Muscle layer of duodenum (tissue), 2 donors: ENCODE results near the gene CDH13.

Source experiments
- H3K27ac ChIP-seq: one replicate; pipeline ENCODE4 v1.7.0; 2013; ENCODE audit warnings: mild to moderate bottlenecking, low read length
- H3K27me3 ChIP-seq: one replicate; pipeline ENCODE4 v1.7.0; 2013; ENCODE audit warnings: low read depth, mild to moderate bottlenecking, control low read depth, low read length
- H3K36me3 ChIP-seq, 2 donors: one replicate each; pipeline ENCODE4 v1.7.0; 2013; ENCODE audit warnings: low read length in 2 of 2, control low read depth in 1 of 2, mild to moderate bottlenecking in 1 of 2; ENCODE audit not compliant: insufficient read depth in 2 of 2, control insufficient read depth in 1 of 2
- H3K4me1 ChIP-seq, 2 donors: one replicate each; pipeline ENCODE4 v1.7.0; 2013; ENCODE audit warnings: low read length in 2 of 2, mild to moderate bottlenecking in 2 of 2, control low read depth in 1 of 2, moderate library complexity in 1 of 2; ENCODE audit not compliant: insufficient read depth in 2 of 2, control insufficient read depth in 1 of 2
- H3K4me3 ChIP-seq, 2 donors: one replicate each; pipeline ENCODE4 v1.7.0; 2013; ENCODE audit warnings: low read length in 2 of 2, low read depth in 1 of 2, mild to moderate bottlenecking in 1 of 2
- H3K9me3 ChIP-seq, 2 donors: one replicate each; pipeline ENCODE4 v1.7.0; 2013; ENCODE audit warnings: low read length in 2 of 2, control low read depth in 1 of 2, mild to moderate bottlenecking in 1 of 2; ENCODE audit not compliant: control insufficient read depth in 1 of 2
- donor health status: healthy.

CDH13 gene

DNA sequence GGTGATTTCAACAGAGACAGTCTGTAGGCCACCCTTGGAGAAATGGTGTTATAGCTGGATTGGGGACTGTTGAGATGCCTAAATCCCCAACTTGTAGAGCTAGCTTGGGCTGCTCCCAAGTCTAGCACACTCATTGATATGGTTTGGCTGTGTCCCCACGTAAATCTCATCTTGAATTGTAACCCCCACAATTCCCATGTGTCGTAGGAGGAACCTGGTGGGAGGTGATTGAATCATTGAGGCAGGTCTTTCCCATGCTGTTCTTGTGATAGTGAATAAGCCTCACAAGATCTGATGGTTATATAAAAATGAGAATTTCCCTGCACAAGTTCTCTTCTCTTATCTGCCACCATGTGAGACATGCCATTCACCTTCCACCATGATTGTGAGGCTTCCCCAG lies 536.0 kb downstream of the CDH13 start:
- no peaks in the 10 kb centered on the region for H3K9me3 ChIP-seq
- no peak overlapping the region for H3K4me3 ChIP-seq
- no peaks in the 10 kb centered on the region for H3K36me3 ChIP-seq
- H3K27ac ChIP-seq: no peak overlapping the region
- H3K27me3 ChIP-seq: no peaks in the 10 kb centered on the region
- no peaks in the 10 kb centered on the region for H3K4me1 ChIP-seq

DNA sequence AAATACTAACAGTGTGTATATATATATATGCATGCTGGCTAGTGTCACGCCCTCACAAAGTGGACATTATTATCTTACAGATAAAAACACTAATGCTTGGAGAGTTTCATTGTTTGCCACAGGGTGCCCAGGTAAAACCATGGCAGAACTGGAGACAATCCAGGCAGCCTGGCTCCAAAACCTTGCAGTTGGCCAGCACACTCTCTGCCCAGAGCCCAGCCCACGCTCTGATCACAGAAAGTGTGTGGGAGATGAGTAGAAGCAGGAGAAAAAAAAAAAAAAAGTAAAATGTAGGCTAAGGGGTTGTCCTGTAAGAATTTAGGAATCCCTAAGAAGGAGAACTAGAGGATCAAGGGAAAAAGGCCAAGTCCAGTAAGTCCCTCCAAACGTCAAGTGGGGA lies 538.0 kb downstream of the CDH13 start:
- H3K4me1 ChIP-seq: no peaks in the 10 kb centered on the region
- no peak overlapping the region for H3K4me3 ChIP-seq
- H3K27me3 ChIP-seq: no peaks in the 10 kb centered on the region
- H3K9me3 ChIP-seq: no peaks in the 10 kb centered on the region
- H3K27ac ChIP-seq: no peak overlapping the region
- no peaks in the 10 kb centered on the region for H3K36me3 ChIP-seq

DNA sequence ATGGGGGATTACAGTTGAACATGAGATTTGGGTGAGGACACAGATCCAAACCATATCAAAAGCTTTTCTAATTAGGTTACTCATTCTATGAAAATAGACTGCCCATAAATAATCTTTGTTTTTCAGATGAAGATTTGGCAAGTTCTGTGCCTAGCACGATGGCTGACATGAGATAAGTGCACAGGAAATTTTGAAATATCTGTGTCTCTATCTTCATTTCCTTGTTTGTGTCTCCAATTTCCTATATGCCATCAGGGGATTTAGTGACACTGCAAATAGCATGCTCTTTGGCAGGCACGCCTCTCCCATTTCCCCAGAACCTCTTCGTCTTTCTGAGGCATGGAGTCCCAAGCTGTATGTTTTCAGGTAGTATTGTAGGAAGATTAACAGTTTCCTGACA lies 544.6 kb downstream of the CDH13 start:
- Histone ChIP-seq H3K9me3 (no peaks in the 10 kb centered on the region), H3K27me3 (no peaks in the 10 kb centered on the region), H3K27ac (no peak overlapping the region), H3K4me3 (no peak overlapping the region), H3K4me1 (no peaks in the 10 kb centered on the region), H3K36me3 (no peaks in the 10 kb centered on the region)

DNA sequence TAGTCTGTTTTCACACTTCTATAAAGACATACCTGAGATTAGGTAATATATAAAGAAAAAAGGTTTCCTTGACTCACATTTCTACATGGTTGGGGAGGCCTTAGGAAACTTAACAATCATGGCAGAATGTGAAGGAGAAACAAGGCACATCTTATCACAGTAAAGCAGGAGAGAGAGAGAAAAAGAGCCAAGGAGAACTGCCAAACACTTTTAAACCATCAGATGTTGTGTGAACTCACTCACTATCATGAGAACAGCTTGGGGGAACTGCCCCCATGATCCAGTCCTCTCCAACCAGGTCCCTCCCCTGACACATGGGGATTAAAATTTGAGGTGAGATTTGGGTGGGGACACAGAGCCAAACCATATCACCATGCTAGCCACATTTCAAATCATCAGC lies 547.9 kb downstream of the CDH13 start:
- Histone ChIP-seq H3K36me3 (no peaks in the 10 kb centered on the region), H3K4me1 (no peaks in the 10 kb centered on the region), H3K27me3 (no peaks in the 10 kb centered on the region), H3K4me3 (no peak overlapping the region), H3K9me3 (no peaks in the 10 kb centered on the region), H3K27ac (no peak overlapping the region)

- no peaks in the 10 kb centered on the region for H3K9me3 ChIP-seq
- H3K4me3 ChIP-seq: no peak overlapping the region
Observed at GRCh38 chr16:83176802-83177201, 550.0 kb downstream of the CDH13 start.

DNA sequence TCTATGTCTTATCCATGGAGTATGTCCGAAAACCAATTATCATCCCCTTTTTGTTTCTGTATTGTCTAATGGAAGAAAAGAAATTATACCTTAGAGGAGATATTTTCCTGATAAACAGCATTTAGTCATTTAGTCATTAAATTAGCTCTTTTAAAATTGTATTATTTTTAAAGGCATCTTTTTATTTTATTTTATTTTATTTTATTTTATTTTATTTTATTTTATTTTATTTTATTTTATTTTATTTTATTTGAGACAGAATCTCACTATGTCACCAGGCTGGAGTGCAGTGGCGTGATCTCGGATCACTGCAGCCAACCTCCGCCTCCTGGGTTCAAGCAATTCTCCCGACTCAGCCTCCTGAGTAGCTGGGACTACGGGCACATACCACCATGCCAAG lies 559.1 kb downstream of the CDH13 start:
- Histone ChIP-seq H3K27me3 (no peaks in the 10 kb centered on the region), H3K9me3 (no peaks in the 10 kb centered on the region), H3K4me3 (no peak overlapping the region), H3K36me3 (no peaks in the 10 kb centered on the region), H3K4me1 (no peaks in the 10 kb centered on the region), H3K27ac (no peak overlapping the region)

More at GRCh38 chr16:83176802-83177201, 550.0 kb downstream of the CDH13 start:
- Histone ChIP-seq H3K4me1 (no peaks in the 10 kb centered on the region), H3K36me3 (no peaks in the 10 kb centered on the region), H3K27me3 (no peaks in the 10 kb centered on the region), H3K27ac (no peak overlapping the region)

- H3K4me3 ChIP-seq: no peak overlapping the region
- H3K27ac ChIP-seq: no peak overlapping the region
- no peaks in the 10 kb centered on the region for H3K4me1 ChIP-seq
- no peaks in the 10 kb centered on the region for H3K9me3 ChIP-seq
- no peaks in the 10 kb centered on the region for H3K27me3 ChIP-seq
- H3K36me3 ChIP-seq: no peaks in the 10 kb centered on the region
Observed at GRCh38 chr16:83187405-83187804, 560.6 kb downstream of the CDH13 start.

GRCh38 chr16:83196796-83197195 lies 570.0 kb downstream of the CDH13 start:
- H3K9me3 ChIP-seq: no peaks in the 10 kb centered on the region
- H3K36me3 ChIP-seq: no peaks in the 10 kb centered on the region
- H3K27me3 ChIP-seq: no peaks in the 10 kb centered on the region
- H3K4me3 ChIP-seq: no peak overlapping the region
- no peaks in the 10 kb centered on the region for H3K4me1 ChIP-seq
- H3K27ac ChIP-seq: no peak overlapping the region

GRCh38 chr16:83197450-83197849 lies 570.7 kb downstream of the CDH13 start:
- H3K36me3 ChIP-seq: no peaks in the 10 kb centered on the region
- no peaks in the 10 kb centered on the region for H3K4me1 ChIP-seq
- H3K4me3 ChIP-seq: no peak overlapping the region

GRCh38 chr16:83198977-83199376 lies 572.2 kb downstream of the CDH13 start:
- no peak overlapping the region for H3K27ac ChIP-seq
- no peaks in the 10 kb centered on the region for H3K27me3 ChIP-seq
- no peak overlapping the region for H3K4me3 ChIP-seq
- no peaks in the 10 kb centered on the region for H3K9me3 ChIP-seq
- H3K4me1 ChIP-seq: no peaks in the 10 kb centered on the region
- no peaks in the 10 kb centered on the region for H3K36me3 ChIP-seq

More at GRCh38 chr16:83197450-83197849, 570.7 kb downstream of the CDH13 start:
- H3K9me3 ChIP-seq: no peaks in the 10 kb centered on the region
- no peak overlapping the region for H3K27ac ChIP-seq
- H3K27me3 ChIP-seq: no peaks in the 10 kb centered on the region

- no peak overlapping the region for H3K4me3 ChIP-seq
- no peaks in the 10 kb centered on the region for H3K36me3 ChIP-seq
- no peaks in the 10 kb centered on the region for H3K4me1 ChIP-seq
Observed at GRCh38 chr16:83200005-83200779, 573.4 kb downstream of the CDH13 start.

GRCh38 chr16:83201748-83202147 lies 575.0 kb downstream of the CDH13 start:
- Histone ChIP-seq H3K4me3 (no peak overlapping the region), H3K9me3 (no peaks in the 10 kb centered on the region), H3K27me3 (no peaks in the 10 kb centered on the region), H3K36me3 (no peaks in the 10 kb centered on the region), H3K27ac (no peak overlapping the region), H3K4me1 (no peaks in the 10 kb centered on the region)

More at GRCh38 chr16:83200005-83200779, 573.4 kb downstream of the CDH13 start:
- H3K27ac ChIP-seq: no peak overlapping the region
- H3K9me3 ChIP-seq: no peaks in the 10 kb centered on the region
- no peaks in the 10 kb centered on the region for H3K27me3 ChIP-seq
